Bone marrow (tissue), 2 donors: ENCODE results near the gene TNFRSF19.

ENCODE experiments used
- DNase-seq, 2 donors: peaks; one replicate each; lab custom pipeline; 2025; lab: John Stamatoyannopoulos, UW

Gene TNFRSF19

GRCh38 chr13:23608138-23608537 is 37.9 kb downstream of the TNFRSF19 start:
- DNase-seq: no peak

GRCh38 chr13:23608701-23609413 is 38.6 kb downstream of the TNFRSF19 start:
- DNase-seq: no peak

GRCh38 chr13:23609414-23609760 is 39.2 kb downstream of the TNFRSF19 start:
- DNase-seq: no peak

- DNase-seq: no peak
Measured at GRCh38 chr13:23609874-23610576, 39.8 kb downstream of the TNFRSF19 start.

- DNase-seq: no peak
Measured at GRCh38 chr13:23610966-23611491, 40.8 kb downstream of the TNFRSF19 start.

- no peak for DNase-seq
Measured at GRCh38 chr13:23612182-23612581, 42.0 kb downstream of the TNFRSF19 start.

GRCh38 chr13:23612731-23613130 is 42.5 kb downstream of the TNFRSF19 start:
- DNase-seq: no peak

GRCh38 chr13:23613596-23613995 is 43.4 kb downstream of the TNFRSF19 start:
- no peak for DNase-seq

- DNase-seq: no peak
Measured at GRCh38 chr13:23615395-23616081, 45.3 kb downstream of the TNFRSF19 start.

- DNase-seq: no peak
Measured at GRCh38 chr13:23616228-23616627, 46.0 kb downstream of the TNFRSF19 start.

GRCh38 chr13:23617551-23618024 is 47.4 kb downstream of the TNFRSF19 start:
- DNase-seq: no peak

- DNase-seq: no peak
Measured at GRCh38 chr13:23618341-23618740, 48.1 kb downstream of the TNFRSF19 start.

- no peak for DNase-seq
Measured at GRCh38 chr13:23619068-23619855, 49.0 kb downstream of the TNFRSF19 start.

- no peak for DNase-seq
Measured at GRCh38 chr13:23620211-23620610, 50.0 kb downstream of the TNFRSF19 start.

GRCh38 chr13:23620613-23621315 is 50.6 kb downstream of the TNFRSF19 start:
- DNase-seq: no peak

- DNase-seq: no peak
Measured at GRCh38 chr13:23621316-23621645, 51.1 kb downstream of the TNFRSF19 start.

- DNase-seq: no peak
Measured at GRCh38 chr13:23622985-23623384, 52.8 kb downstream of the TNFRSF19 start.

- DNase-seq: no peak
Measured at GRCh38 chr13:23623394-23623793, 53.2 kb downstream of the TNFRSF19 start.

GRCh38 chr13:23626700-23627099 is 56.5 kb downstream of the TNFRSF19 start:
- DNase-seq: no peak

GRCh38 chr13:23627410-23627809 is 57.2 kb downstream of the TNFRSF19 start:
- no peak for DNase-seq

- DNase-seq: no peak
Measured at GRCh38 chr13:23628250-23628649, 58.0 kb downstream of the TNFRSF19 start.
